ENCODE measurements around the gene CPE.

DNA sequence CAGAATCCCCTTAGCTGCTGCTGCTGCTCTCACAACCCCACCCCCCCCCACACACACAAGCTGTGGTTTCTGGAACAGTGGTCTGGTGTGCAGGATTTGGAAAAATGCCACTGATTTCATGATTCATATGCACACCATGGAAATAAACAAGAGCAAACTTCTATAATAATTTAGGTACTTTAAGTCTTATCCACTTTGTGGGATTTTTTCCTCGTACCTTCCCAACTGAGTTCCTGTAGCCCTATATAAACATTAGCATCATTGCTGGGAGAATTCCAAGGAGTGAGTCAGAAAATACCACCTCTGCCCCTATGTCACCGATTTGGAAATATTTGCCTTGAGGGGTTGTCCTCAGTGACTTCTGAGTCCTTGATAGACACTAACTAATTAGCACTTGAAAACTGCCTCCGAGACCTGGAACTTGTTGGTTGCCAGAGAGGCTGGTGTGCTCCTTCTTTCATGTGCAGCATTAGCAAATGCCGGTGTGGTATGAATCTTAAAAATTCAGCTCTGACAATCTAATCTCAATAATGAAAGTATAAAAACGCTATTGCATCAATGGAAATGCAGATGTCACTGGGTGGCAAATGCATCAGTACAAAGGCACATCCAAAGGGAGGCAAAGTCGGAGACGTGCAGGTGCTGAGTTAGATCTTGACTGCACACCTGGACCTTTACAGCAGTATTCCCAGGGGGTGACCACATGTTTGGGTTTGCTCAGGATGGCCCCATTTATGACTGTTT lies 61.8 kb downstream of the CPE start:
- no peak for TF ChIP-seq GATA2 (IDR thresholded peaks at IDR 0.05; ENCODE audit: low read depth, low read length)
- TF ChIP-seq GATA3 (IDR thresholded peaks at IDR 0.05; ENCODE audit: low read depth, low read length), result no peak
